Hepatocyte (in vitro differentiated cells): ENCODE measurements around the gene SH3PXD2A. TPM values are rescaled to one million over a fixed set of nuclear protein-coding genes. Genes with fewer than 3 reads are reported as not detected.
"Not testable (repeated sequence)": the region's sequence is repeated elsewhere in the genome, so short reads cannot be mapped to it uniquely, and the experiment has no call there.

Experiments
- DNase-seq: peaks from one replicate; pipeline ENCODE4 v3.0.0-alpha.2; 2016; ENCODE audit warnings: low spot score
- H2AFZ ChIP-seq: fragments of 200-600 bp; sonication (generic); 2 replicates; pipeline ENCODE4 v1.6.0; 2016; ENCODE audit warnings: antibody characterized with exemption, mild to moderate bottlenecking
- H3K27ac ChIP-seq: fragments of 200-600 bp; sonication (generic); 2 replicates; pipeline ENCODE4 v1.5.1; 2016; ENCODE audit warnings: mild to moderate bottlenecking
- H3K27me3 ChIP-seq: fragments of 200-600 bp; sonication (generic); 2 replicates; pipeline ENCODE4 v1.6.1; 2016
- H3K36me3 ChIP-seq: fragments of 200-600 bp; sonication (generic); replicated peaks from 2 replicates; pipeline ENCODE4 v1.5.1; 2016; ENCODE audit warnings: low read depth; ENCODE audit not compliant: insufficient read depth
- H3K4me1 ChIP-seq: fragments of 200-600 bp; sonication (generic); 2 replicates; pipeline ENCODE4 v1.5.1; 2016; ENCODE audit warnings: mild to moderate bottlenecking, moderate library complexity; ENCODE audit not compliant: insufficient read depth
- H3K4me2 ChIP-seq: fragments of 200-600 bp; sonication (generic); 2 replicates; pipeline ENCODE4 v1.6.0; 2016
- H3K4me3 ChIP-seq: fragments of 200-600 bp; sonication (generic); 2 replicates; pipeline ENCODE4 v1.5.1; 2016; ENCODE audit warnings: mild to moderate bottlenecking
- H3K79me2 ChIP-seq: fragments of 200-600 bp; sonication (generic); 2 replicates; pipeline ENCODE4 v1.6.0; 2017; ENCODE audit warnings: mild to moderate bottlenecking
- H3K9me2 ChIP-seq: fragments of 200-600 bp; sonication (generic); replicated peaks from 2 replicates; pipeline ENCODE4 v1.6.0; 2017; ENCODE audit warnings: mild to moderate bottlenecking; ENCODE audit not compliant: insufficient read depth
- H3K9me3 ChIP-seq: fragments of 200-600 bp; sonication (generic); 2 replicates; pipeline ENCODE4 v1.5.1; 2016; ENCODE audit warnings: low read depth, mild to moderate bottlenecking
- H4K20me1 ChIP-seq: fragments of 200-600 bp; sonication (generic); 2 replicates; pipeline ENCODE4 v1.6.0; 2016; ENCODE audit warnings: mild to moderate bottlenecking; ENCODE audit not compliant: insufficient read depth, poor library complexity, severe bottlenecking
- CTCF ChIP-seq: fragments of 200-600 bp; sonication (generic); IDR thresholded peaks from 2 replicates; pipeline ENCODE4 v1.5.1; 2016; ENCODE audit warnings: antibody characterized with exemption, mild to moderate bottlenecking; ENCODE audit not compliant: poor library complexity
- EZH2 ChIP-seq: fragments of 200-600 bp; sonication (generic); IDR thresholded peaks from 2 replicates; pipeline ENCODE4 v1.6.1; 2016; ENCODE audit warnings: antibody characterized with exemption, mild to moderate bottlenecking, borderline replicate concordance
- EZH2phosphoT487 ChIP-seq: fragments of 200-600 bp; sonication (generic); IDR thresholded peaks from one replicate; pipeline ENCODE4 v1.6.1; 2018; ENCODE audit warnings: antibody characterized with exemption, mild to moderate bottlenecking, low read depth, moderate library complexity; ENCODE audit not compliant: unreplicated experiment, severe bottlenecking
- WGBS: methylation state at CpG from one replicate; pipeline ENCODE4 v1.1.6; 2016; ENCODE audit warnings: low lambda C conversion rate; ENCODE audit errors: missing lambda C conversion rate; 5-methylcytosine and 5-hydroxymethylcytosine counted together
- polyA plus RNA-seq: library from polyadenylated mRNA; unstranded; fragments of >200 nt; fragmentation: Nextera tagmentation; extraction: Ambion mirVana; gene quantifications from 2 replicates; pipeline ENCODE4 v1.2.1, GENCODE V29; 2016
- total RNA-seq: library from RNA; depleted of rRNA; stranded (reverse); fragments of >200 nt; gene quantifications from 2 replicates; pipeline ENCODE4 v1.2.3, GENCODE V29; 2014

The SH3PXD2A gene
- total and polyA plus RNA-seq, 2 experiments from 2014 or later: 8.4 to 13.6 TPM

- WGBS: 31% methylated on average over 7 of the region's 7 CpGs
- no peak for TF ChIP-seq CTCF
- TF ChIP-seq EZH2phosphoT487: no peak
- no peak for TF ChIP-seq EZH2
- peak overlapping the region; percentile 90 for H3K27ac ChIP-seq
- no peak for DNase-seq
- H3K4me3 ChIP-seq: no peak overlapping the region
- H3K4me2 ChIP-seq: peak overlapping the region; percentile 53
- H3K9me2 ChIP-seq: no peaks in the 10 kb centered on the region
- H3K27me3 ChIP-seq: no peaks in the 10 kb centered on the region
- no peaks in the 10 kb centered on the region for H3K9me3 ChIP-seq
- peaks cover 50% of the 10 kb centered on the region for H3K79me2 ChIP-seq
- no peaks in the 10 kb centered on the region for H4K20me1 ChIP-seq
- no peak overlapping the region for H2AFZ ChIP-seq
- H3K4me1 ChIP-seq: peaks cover 39% of the 10 kb centered on the region
- no peaks in the 10 kb centered on the region for H3K36me3 ChIP-seq
These were observed 41.3 kb downstream of the SH3PXD2A start for GRCh38 chr10:103814105-103814504.

GRCh38 chr10:103813312-103813711 is 42.1 kb downstream of the SH3PXD2A start:
- 99% methylated on average over 4 of the region's 4 CpGs for WGBS
- peaks cover 58% of the 10 kb centered on the region for H3K79me2 ChIP-seq

GRCh38 chr10:103812432-103812831 is 42.9 kb downstream of the SH3PXD2A start:
- peaks cover 65% of the 10 kb centered on the region for H3K79me2 ChIP-seq
- no peaks in the 10 kb centered on the region for H3K27me3 ChIP-seq
- DNase-seq: no peak
- no peaks in the 10 kb centered on the region for H3K9me3 ChIP-seq
- H3K4me3 ChIP-seq: no peak overlapping the region
- no peaks in the 10 kb centered on the region for H4K20me1 ChIP-seq
- 47% methylated on average over 4 of the region's 4 CpGs for WGBS
- peaks cover 36% of the 10 kb centered on the region for H3K4me1 ChIP-seq
- H2AFZ ChIP-seq: no peak overlapping the region
- H3K4me2 ChIP-seq: peak overlapping the region; percentile 28
- TF ChIP-seq EZH2 (no peak), CTCF (no peak)
- H3K9me2 ChIP-seq: no peaks in the 10 kb centered on the region
- H3K36me3 ChIP-seq: no peaks in the 10 kb centered on the region
- H3K27ac ChIP-seq: peak overlapping the region; percentile 59

More at GRCh38 chr10:103813312-103813711, 42.1 kb downstream of the SH3PXD2A start:
- not testable (repeated sequence) for H3K36me3 ChIP-seq, H3K4me3 ChIP-seq, H3K4me2 ChIP-seq, H2AFZ ChIP-seq, H4K20me1 ChIP-seq, H3K27me3 ChIP-seq, H3K9me3 ChIP-seq, DNase-seq, H3K9me2 ChIP-seq
- Histone ChIP-seq H3K27ac (peak overlapping the region; percentile 90), H3K4me1 (peaks cover 36% of the 10 kb centered on the region)

- Histone ChIP-seq H3K9me3 (no peaks in the 10 kb centered on the region), H3K4me1 (peaks cover 40% of the 10 kb centered on the region), H3K27me3 (no peaks in the 10 kb centered on the region), H3K4me2 (peak overlapping the region; percentile 28), H3K4me3 (no peak overlapping the region), H3K36me3 (no peaks in the 10 kb centered on the region), H4K20me1 (no peaks in the 10 kb centered on the region), H3K27ac (peak overlapping the region; percentile 59), H3K79me2 (peaks cover 63% of the 10 kb centered on the region), H2AFZ (no peak overlapping the region), H3K9me2 (no peaks in the 10 kb centered on the region)
- 70% methylated on average over 3 of the region's 3 CpGs for WGBS
- DNase-seq: peak; percentile 44
- no peak for TF ChIP-seq EZH2phosphoT487
These were observed 43.4 kb downstream of the SH3PXD2A start for GRCh38 chr10:103812004-103812403.

- WGBS: 84% methylated on average over 6 of the region's 6 CpGs
- Histone ChIP-seq H3K27ac (peak overlapping the region; percentile 59), H3K36me3 (no peaks in the 10 kb centered on the region), H4K20me1 (no peaks in the 10 kb centered on the region), H3K4me1 (peaks cover 45% of the 10 kb centered on the region), H3K9me3 (no peaks in the 10 kb centered on the region), H3K79me2 (peaks cover 64% of the 10 kb centered on the region), H3K4me3 (no peak overlapping the region), H3K27me3 (no peaks in the 10 kb centered on the region), H3K4me2 (peak overlapping the region; percentile 28), H3K9me2 (no peaks in the 10 kb centered on the region), H2AFZ (no peak overlapping the region)
- no peak for TF ChIP-seq EZH2phosphoT487
- no peak for TF ChIP-seq CTCF
- no peak for TF ChIP-seq EZH2
- no peak for DNase-seq
These were observed 43.9 kb downstream of the SH3PXD2A start for GRCh38 chr10:103811463-103811862.
